Ishikawa (cell line): Measurements from ENCODE around the gene MAP3K8.

Source experiments
- CEBPB ChIP-seq: IDR thresholded peaks from 2 replicates; pipeline ENCODE4 v1.6.1; 2012
- CREB1 ChIP-seq: IDR thresholded peaks from 2 replicates; pipeline ENCODE4 v1.6.1; 2012; ENCODE audit warnings: low read depth
- EP300 ChIP-seq: IDR thresholded peaks from 2 replicates; pipeline ENCODE4 v1.6.1; 2012; ENCODE audit warnings: borderline replicate concordance
- FOXM1 ChIP-seq: IDR thresholded peaks from 2 replicates; pipeline ENCODE4 v1.6.1; 2012; ENCODE audit warnings: low read depth, borderline replicate concordance
- TAF1 ChIP-seq: IDR thresholded peaks from 2 replicates; pipeline ENCODE4 v1.6.1; 2012; ENCODE audit warnings: low read depth, mild to moderate bottlenecking
- TCF12 ChIP-seq: IDR thresholded peaks from 2 replicates; pipeline ENCODE4 v1.6.1; 2012; ENCODE audit warnings: low read depth
- TEAD4 ChIP-seq: IDR thresholded peaks from 2 replicates; pipeline ENCODE4 v1.6.1; 2012
- YY1 ChIP-seq: IDR thresholded peaks from 2 replicates; pipeline ENCODE4 v1.6.1; 2012; ENCODE audit warnings: low read depth
- TF ChIP-seq, protein P1 (sequence below): IDR thresholded peaks from 2 replicates; pipeline ENCODE4 v1.6.1; 2012
- TF ChIP-seq, protein P2 (sequence below): IDR thresholded peaks from 2 replicates; pipeline ENCODE4 v1.6.1; 2012
- TF ChIP-seq, protein P3 (sequence below): IDR thresholded peaks from 2 replicates; pipeline ENCODE4 v1.6.1; 2012; ENCODE audit warnings: low read depth, mild to moderate bottlenecking

DNA sequence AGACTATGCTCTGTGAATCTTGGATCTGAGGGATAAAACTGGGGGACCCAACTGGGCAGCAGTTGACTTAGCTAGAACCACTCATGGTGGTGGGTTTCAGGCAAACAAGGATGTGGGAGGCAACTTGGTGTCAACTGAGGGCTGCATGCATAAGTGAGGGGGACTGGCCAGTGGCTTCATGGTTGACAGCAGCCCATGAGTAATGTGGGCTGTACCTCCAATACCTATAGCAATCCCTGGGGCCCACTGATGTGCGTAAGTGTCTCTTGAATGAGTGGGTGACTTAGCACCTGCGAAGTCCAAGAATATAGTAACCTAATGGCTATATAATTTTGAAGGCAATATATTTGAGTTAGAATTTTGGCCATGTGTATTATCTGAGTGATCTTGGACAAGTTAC lies 13.7 kb upstream of the MAP3K8 start:
- TF ChIP-seq TAF1 (no peak), YY1 (no peak), CREB1 (no peak), EP300 (no peak), TEAD4 (no peak), TCF12 (no peak), CEBPB (no peak), FOXM1 (no peak)
- TF ChIP-seq, protein P1, sequence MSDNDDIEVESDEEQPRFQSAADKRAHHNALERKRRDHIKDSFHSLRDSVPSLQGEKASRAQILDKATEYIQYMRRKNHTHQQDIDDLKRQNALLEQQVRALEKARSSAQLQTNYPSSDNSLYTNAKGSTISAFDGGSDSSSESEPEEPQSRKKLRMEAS: no peak
- TF ChIP-seq, protein P2, sequence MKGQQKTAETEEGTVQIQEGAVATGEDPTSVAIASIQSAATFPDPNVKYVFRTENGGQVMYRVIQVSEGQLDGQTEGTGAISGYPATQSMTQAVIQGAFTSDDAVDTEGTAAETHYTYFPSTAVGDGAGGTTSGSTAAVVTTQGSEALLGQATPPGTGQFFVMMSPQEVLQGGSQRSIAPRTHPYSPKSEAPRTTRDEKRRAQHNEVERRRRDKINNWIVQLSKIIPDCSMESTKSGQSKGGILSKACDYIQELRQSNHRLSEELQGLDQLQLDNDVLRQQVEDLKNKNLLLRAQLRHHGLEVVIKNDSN: no peak
- TF ChIP-seq, protein P3, sequence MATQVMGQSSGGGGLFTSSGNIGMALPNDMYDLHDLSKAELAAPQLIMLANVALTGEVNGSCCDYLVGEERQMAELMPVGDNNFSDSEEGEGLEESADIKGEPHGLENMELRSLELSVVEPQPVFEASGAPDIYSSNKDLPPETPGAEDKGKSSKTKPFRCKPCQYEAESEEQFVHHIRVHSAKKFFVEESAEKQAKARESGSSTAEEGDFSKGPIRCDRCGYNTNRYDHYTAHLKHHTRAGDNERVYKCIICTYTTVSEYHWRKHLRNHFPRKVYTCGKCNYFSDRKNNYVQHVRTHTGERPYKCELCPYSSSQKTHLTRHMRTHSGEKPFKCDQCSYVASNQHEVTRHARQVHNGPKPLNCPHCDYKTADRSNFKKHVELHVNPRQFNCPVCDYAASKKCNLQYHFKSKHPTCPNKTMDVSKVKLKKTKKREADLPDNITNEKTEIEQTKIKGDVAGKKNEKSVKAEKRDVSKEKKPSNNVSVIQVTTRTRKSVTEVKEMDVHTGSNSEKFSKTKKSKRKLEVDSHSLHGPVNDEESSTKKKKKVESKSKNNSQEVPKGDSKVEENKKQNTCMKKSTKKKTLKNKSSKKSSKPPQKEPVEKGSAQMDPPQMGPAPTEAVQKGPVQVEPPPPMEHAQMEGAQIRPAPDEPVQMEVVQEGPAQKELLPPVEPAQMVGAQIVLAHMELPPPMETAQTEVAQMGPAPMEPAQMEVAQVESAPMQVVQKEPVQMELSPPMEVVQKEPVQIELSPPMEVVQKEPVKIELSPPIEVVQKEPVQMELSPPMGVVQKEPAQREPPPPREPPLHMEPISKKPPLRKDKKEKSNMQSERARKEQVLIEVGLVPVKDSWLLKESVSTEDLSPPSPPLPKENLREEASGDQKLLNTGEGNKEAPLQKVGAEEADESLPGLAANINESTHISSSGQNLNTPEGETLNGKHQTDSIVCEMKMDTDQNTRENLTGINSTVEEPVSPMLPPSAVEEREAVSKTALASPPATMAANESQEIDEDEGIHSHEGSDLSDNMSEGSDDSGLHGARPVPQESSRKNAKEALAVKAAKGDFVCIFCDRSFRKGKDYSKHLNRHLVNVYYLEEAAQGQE: no peak
